Sigmoid colon (tissue), 4 donors: ENCODE results near the gene GET3.

Source experiments
- POLR2AphosphoS5 ChIP-seq, 4 donors: sonication (generic); formaldehyde crosslinking; IDR thresholded peaks; one replicate each; pipeline ENCODE4 v1.6.1; 2017; ENCODE audit warnings: antibody characterized with exemption in 4 of 4
- TF ChIP-seq, protein P1 (sequence below), 4 experiments: fragments of 450-650 bp in 3 of 4; fragments of 200-600 bp in 1 of 4; IDR thresholded peaks; one replicate each; pipeline ENCODE4 v1.5.1; 2016 to 2019; ENCODE audit warnings: antibody characterized with exemption in 4 of 4, mild to moderate bottlenecking in 3 of 4, moderate library complexity in 2 of 4

DNA sequence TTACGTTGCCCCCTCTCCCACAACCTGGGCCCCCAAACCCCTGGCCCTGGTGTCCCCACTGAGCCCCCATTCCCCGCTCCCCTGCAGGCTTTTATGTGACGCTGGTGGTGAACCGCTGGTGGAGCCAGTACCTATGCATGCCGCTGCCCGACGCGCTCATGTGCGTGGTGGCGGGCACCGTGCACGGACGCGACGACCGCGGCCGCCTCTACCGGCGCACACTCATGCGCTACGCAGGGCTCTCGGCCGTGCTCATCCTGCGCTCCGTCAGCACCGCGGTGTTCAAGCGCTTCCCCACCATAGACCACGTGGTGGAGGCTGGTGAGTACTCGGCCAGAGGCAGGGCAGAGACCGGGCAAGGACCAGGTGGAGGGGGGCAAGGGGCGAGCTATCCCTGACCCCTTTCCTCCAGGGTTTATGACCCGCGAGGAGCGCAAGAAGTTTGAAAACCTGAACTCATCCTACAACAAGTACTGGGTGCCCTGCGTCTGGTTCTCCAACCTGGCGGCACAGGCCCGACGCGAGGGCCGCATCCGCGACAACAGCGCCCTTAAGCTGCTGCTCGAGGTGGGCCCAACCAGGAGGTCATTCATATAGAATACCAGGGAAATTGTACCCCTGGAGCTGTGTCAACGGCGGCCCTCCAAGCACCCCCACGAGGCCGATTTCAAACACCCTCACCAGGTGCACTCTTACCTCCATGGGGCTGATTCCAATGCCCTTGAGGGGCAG is 17.3 kb downstream of the GET3 start:
- no peak for TF ChIP-seq POLR2AphosphoS5 (IDR thresholded peaks at IDR 0.05)
- TF ChIP-seq, protein P1, sequence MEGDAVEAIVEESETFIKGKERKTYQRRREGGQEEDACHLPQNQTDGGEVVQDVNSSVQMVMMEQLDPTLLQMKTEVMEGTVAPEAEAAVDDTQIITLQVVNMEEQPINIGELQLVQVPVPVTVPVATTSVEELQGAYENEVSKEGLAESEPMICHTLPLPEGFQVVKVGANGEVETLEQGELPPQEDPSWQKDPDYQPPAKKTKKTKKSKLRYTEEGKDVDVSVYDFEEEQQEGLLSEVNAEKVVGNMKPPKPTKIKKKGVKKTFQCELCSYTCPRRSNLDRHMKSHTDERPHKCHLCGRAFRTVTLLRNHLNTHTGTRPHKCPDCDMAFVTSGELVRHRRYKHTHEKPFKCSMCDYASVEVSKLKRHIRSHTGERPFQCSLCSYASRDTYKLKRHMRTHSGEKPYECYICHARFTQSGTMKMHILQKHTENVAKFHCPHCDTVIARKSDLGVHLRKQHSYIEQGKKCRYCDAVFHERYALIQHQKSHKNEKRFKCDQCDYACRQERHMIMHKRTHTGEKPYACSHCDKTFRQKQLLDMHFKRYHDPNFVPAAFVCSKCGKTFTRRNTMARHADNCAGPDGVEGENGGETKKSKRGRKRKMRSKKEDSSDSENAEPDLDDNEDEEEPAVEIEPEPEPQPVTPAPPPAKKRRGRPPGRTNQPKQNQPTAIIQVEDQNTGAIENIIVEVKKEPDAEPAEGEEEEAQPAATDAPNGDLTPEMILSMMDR (IDR thresholded peaks at IDR 0.05), result no peak
